HG03097 (cell line): ENCODE results near the gene POU2F1.
"Not testable (repeated sequence)": the region's sequence is repeated elsewhere in the genome, so short reads cannot be mapped to it uniquely, and the experiment has no call there.

Experiments
- ATAC-seq: cut with Tn5 transposase; IDR thresholded peaks from one replicate; pipeline ENCODE4 v1.9.1; 2021; ENCODE audit not compliant: unreplicated experiment, low FRiP score

Gene POU2F1

DNA sequence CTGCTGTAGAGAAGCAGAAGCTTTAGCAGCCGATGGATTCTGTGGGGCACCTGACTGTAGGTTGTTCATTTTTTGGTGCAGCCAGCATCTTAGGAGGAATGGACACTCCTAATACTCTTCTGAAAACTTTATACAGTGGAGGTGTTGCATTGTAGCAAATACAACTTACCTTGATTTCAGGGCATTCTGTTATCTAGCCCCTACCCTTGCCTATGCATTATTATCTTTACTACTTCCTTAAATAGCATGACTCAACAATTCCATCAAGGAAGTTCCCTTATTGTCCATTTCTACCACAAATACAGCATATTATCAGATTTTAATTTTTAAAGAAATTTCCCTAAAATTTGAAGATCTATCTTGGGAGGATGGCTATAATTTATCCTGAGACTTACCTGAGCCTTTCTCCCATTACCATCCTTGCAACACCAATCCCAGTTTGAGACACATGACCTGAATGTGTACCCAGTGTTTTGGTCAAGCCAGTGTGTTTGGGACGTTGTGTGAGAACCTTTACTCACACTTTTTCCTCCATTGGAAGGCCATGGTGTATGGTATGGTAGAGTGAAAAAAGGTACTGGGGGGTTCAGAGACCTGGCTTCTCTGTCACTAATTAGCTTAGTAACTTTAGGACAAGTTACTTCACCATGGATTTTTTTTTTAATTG is 9.2 kb downstream of the POU2F1 start:
- ATAC-seq = no peak

DNA sequence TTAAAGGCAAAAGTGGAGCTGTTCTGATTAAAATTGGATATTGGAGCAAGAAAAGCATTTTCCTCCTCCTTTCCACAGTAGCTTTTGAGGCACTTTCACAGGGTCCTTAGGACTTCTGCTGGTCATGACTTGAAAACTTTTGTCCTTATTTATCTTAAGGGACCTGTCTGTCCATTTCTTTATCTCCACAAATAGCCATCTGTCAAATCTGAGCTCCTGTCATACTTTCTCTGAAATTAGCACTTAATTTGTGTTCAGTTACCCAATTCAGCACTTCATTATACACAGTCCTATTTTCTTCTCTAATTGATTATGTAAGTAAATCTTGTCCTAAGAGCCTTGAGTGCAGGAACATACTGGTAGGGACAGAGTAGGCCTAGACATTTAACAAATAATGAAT is 9.8 kb downstream of the POU2F1 start:
- no peak for ATAC-seq

DNA sequence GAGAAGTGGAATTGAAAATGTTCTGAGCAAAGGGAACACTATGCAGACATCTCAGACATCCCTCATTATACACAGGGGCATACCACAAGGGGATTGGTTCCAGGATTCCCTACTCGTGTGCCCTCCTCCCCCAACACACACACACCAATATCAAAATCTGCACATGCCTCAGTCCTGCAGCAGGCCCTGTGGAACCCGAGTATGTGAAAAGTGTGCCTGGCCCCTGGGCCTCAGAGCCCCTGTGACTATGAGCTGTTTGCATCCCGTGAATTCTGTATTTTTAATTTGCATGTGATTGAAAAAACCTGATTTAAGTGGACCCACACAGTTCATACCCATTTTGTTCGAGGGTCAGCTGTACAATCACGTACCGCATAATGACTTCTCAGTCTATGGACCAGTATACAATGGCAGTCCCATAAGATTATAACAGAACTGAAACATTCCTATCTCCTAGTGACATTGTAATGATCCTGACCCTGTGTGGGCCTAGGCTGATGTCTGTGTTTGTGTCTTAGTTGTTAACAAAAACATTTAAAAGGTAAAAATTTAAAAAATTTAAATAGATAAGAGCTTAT is 11.3 kb downstream of the POU2F1 start:
- ATAC-seq = no peak

DNA sequence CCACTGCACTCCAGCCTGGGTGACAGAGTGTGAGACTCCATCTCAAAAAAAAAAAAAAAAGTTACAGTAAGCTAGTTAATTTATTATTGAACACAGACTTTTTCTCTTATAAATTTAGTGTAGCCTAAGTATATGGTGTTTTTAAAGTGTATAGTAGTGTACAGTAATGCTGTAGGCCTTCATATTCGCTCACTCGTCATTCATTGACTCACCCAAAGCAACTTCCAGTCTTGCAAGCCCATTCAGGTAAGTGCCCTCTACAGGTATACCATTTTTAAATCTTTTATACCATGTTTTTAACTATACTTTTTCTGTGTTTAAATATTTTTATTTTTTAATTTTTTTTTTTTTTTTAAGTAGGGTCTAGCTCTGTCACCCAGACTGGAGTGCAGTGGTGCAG is 12.1 kb downstream of the POU2F1 start:
- no peak for ATAC-seq

DNA sequence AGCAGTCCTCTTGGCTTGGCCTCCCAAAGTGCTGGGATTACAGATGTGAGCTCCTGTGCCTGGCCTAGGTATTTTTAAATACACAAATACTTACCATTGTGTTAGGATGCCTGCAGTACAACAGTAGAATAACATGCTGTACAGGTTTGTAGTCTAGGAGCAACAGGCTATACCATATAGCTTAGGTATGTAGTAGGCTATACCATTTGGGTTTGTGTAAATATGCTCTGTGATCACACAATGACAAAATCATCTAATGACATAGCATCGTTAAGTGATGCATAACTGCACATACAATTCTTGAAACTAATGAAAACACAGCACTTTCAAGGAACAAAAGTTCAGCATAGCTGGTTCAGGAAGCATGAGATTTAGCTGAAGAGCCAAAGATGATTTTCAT is 12.7 kb downstream of the POU2F1 start:
- ATAC-seq = no peak

DNA sequence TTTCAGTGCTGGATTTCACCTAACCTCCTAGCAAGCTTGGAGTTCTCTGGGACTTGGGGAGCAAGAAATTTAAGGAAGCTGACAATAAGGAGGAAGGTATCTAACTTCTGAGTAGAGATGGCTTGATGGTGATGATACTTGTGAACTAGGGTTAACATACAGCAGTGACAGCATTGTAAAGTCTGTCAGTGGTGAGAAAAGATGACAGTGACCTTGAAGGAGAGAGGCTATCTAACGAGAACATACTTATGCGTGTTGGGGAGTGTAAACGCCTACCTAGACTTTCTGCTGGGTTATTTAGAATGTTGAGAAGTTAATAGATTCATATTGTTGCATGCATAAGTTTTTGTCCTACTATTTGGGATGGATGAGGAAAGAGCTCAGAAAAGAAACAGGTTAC is 16.3 kb downstream of the POU2F1 start:
- no peak for ATAC-seq

DNA sequence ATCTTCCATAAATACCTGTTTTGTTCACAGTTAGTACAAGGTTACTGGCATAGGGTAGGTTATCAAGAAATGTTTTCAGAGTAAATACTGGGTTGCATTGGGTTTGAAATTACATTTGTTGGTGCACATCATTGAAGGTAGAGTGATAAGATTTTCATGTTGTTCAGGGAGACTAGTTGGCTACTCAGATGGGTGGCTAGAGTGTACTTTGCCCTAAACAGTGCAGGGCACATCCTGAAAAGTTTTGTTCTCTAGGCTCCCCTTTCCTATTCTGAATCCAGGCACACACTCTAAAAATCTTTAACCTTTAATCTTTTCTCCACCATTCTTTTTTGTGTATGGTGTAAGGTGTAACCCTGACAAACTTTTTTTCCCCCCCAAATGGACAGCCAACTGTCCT is 18.0 kb downstream of the POU2F1 start:
- ATAC-seq = no peak

DNA sequence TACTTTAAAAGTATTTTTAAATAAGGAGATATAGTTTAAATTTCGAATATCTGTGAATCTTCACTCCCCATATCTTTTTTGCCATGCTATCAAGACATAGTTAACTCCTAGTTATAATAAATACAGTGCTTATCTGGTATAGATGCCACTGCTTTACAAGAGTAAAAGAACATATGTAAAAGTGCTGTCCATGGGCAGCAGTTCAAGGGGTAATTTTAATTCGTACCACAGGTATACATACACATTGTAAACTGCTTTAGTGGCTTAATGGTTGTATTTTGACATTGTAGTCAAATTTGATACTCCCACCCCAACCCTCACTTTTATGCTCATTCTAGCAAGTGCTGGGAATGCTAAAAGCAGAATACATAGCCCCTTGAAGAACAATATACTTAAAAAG is 18.6 kb downstream of the POU2F1 start:
- ATAC-seq = no peak

DNA sequence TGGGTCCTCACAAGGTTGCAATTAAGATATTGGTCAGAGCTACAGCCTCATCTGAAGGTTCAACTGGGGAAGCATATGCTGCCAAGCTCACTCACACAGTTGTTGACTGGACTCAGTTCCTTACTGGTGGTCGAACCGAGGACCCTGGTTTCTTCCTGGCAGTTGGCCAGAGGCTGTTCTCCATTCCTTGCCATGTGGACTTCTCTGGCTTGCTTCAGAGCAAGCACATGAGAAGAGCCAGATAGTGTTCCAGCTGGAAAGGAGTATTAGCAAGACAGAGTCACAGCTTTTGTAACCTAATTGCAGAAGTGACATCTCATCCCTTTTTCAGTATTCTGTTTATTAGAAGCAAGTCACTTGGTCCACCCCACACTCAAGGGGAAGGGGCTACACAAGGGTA is 23.6 kb downstream of the POU2F1 start:
- ATAC-seq = no peak

DNA sequence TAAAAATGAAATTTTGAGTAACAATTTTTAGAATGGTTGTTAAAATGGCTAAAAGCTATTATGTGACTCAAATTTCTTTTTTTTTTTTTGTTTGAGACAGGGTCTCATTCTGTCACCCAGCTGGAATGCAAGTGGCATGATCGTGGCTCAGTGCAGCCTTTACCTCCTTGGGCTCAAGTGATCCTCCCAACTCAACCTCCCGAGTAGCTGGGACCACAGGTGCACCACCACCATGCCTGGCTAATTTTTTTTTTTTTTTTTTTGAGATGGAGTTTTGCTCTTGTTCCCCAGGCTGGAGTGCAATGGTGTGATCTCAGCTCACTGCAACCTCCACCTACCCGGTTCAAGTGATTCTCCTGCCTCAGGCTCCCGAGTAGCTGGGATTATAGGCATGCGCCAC is 24.5 kb downstream of the POU2F1 start:
- ATAC-seq = not testable (repeated sequence)

DNA sequence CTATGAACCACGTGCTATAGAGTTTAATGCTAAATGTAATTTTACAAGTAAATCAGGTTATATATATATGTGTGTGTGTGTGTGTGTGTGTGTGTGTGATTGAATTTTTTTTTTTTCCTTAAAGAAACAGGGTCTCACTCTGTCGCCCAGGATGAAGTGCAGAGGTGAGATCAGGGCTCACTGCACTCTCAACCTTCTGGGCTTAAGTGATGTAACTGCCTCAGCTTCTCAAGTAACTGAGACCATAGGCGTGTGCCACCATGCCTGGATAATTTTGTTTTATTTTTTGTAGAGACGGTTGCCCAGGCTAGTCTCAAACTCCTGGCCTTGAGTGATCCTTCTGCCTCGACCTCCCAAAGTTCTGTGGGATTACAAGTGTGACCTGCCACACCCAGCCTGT is 26.3 kb downstream of the POU2F1 start:
- ATAC-seq = no peak

DNA sequence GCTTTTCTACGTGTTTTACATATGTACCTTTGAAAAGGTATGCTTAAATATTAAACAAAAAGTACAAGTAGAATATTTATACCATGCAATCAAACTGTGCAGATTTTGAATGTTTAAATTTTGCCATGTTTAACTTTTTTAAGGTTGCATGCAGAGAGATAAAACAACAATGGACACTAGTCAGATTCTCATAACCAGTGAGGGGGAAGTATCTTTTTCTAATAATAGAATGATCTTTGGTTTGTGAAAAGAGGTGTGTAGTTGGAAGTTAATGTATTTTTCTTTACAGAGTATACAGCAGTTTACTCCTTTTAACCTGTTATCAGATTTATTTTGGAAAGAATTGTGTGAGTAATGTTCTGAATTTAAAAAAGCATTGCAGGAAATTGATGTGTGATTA is 27.1 kb downstream of the POU2F1 start:
- no peak for ATAC-seq

DNA sequence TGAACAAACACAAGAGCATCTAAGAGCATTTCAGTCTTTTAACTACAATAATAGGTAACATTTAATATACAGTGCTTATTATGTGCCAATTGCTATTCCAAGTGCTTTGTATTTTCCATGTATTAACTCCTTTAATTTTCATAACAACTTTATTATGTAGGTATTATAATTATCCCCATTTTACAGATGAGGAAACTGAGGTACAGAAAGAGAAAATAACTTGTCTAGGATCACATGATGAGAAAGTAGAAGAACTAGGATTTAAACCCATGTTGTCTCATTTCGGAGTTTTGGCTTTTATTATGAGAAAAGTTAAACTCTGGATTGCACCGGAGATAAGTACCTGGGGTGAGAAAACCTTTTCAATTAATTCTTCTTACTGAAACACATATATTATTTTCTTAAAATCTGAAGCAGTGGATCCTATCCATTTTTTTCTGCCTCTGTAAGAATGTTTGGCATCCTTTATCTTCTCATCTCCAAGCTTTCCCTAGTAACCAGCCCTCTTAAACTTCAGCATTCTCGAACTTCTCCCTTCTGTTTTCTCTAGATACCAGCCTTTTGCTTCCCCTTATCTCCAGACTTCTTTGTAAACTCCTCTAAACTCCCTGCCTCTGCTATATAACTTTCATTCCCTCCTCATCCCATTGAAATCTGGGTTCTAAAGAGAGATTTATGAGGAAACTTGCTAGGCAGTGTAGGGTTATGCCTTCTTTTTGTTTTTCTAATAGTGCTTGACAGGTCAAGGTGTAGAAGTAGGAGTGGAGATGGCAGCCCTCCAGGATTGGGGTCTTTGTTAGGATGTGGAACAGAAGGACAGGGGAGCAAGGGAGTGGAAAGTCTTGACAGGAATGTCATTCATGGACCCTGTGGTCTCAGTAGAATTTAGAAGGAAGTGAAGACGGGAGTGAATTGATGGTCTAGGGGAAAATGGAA is 28.3 kb downstream of the POU2F1 start:
- no peak for ATAC-seq

DNA sequence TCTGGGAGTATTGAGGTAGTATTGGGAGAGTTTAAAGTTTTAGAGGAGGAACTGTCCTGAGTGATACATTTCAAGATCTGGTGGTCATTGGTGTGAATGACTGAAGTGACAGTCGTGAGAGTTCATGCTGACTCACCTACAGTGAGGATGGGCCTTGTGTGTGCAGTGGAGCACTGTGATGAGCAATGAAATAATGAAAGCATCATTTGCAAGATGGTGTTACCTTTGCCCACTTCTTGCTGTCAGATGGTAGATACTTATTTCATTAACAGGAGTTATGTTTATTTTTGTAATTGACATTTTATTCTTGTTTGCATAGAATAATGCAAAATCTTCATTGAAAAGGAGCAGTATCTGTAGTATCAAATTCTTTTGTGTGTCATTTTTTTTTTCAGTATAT is 29.0 kb downstream of the POU2F1 start:
- no peak for ATAC-seq

DNA sequence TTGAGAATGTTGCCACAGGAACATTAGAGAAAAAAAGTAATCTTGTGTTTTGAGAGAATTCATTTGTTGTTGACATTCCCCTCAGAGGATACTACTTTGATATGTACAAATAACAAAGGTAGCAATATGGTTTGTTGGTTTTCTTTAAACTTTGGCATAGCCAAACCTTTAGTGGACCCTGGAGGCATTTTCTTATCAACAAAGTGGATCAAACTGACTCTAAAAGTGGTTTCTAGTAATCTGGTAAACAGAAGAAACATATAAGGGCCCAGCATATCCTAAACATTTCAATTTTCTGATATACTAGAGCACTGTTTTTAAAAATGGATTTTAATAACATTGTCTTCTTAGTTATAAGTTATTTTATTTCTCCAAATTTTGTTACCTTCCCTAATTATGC is 29.8 kb downstream of the POU2F1 start:
- ATAC-seq = no peak

DNA sequence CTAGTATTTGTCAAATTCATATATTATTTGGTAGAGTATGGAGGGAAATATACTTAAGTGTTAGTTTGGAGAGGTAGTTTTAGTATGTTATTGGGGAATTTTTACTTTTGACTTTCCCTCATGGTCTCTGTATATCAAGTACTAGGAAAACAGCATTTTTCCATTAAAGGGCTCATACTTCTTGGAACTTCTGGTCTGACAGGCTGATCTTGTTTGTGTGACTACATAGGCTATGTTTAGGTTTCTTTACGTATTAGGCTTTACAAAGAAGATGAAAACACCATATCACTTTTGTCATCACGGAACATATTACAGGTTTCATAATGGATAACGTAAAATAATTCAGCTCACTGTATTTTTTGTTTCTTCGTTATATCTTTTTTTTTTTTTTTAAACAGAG is 30.8 kb downstream of the POU2F1 start:
- no peak for ATAC-seq

DNA sequence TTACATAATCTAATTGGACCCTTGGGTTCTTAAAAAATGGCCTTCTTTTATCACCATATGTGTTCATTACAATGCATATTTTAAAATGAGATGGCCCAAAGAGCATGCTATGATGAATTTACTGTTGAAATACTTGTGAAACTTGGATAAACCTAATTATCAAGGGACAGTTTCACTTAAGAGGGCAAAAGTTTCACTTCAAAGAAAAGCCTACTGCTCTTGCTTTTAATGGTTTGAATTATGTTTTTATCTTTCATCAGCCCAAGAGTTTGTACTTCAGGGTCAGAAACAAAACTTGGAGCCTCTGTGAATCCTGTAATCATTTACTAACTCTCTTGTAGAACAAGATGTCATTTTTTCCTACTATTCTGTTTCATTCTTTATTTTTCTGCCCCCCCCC is 32.3 kb downstream of the POU2F1 start:
- no peak for ATAC-seq

DNA sequence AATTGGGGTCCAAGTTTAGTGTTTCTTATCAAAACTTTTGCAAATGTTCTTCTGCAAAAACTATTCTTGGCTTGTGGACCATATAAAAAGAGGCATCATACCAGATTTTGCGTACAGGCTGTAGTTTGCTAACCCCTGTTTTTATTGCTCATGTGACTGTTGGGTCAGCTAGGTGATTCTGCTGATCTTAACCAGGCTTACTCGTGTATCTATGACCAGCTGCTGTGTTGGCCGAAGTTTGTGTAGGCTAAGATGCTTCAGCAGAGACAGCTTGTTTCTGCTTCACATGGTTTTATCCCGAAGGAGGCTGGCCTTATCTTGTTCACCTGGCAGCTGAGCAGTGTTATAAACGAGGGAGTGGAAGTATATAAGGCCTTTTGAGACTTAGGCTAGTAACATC is 38.2 kb downstream of the POU2F1 start:
- ATAC-seq = no peak

DNA sequence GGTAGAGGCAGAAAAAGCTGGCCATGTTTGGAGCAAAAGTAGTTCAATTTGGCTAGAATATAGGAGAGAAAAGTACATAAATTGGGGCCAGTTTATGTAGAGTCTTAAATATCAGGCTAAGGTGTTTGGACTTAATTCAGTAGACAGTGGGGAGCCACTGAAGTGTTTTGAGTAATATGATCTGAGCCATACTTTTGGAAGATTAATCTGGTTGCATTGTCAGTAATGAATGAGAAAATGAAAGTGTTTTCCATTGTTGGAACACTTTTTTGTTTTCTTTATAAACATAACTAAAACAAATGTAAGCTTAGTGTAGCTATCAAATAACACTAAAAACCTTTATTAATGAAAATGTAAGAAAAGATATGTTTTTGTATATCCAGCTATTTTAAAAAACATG is 42.1 kb downstream of the POU2F1 start:
- no peak for ATAC-seq

DNA sequence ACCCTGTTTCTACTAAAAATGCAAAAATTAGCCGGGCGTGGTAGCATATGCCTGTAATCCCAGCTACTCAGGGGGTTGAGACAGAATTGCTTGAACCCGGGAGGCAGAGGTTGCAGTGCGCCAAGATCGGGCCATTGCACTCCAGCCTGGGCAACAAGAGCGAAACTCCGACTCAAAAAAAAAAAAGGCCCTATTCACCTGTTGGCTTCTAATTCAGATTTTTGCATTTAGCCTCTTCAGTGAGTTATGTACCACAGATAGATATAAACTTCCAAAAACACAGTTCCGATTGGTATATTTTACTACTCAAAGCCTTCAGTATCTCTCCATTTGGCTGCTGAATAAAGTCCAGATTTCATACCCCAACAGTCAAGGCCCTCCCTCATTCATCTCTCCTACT is 42.7 kb downstream of the POU2F1 start:
- no peak for ATAC-seq

DNA sequence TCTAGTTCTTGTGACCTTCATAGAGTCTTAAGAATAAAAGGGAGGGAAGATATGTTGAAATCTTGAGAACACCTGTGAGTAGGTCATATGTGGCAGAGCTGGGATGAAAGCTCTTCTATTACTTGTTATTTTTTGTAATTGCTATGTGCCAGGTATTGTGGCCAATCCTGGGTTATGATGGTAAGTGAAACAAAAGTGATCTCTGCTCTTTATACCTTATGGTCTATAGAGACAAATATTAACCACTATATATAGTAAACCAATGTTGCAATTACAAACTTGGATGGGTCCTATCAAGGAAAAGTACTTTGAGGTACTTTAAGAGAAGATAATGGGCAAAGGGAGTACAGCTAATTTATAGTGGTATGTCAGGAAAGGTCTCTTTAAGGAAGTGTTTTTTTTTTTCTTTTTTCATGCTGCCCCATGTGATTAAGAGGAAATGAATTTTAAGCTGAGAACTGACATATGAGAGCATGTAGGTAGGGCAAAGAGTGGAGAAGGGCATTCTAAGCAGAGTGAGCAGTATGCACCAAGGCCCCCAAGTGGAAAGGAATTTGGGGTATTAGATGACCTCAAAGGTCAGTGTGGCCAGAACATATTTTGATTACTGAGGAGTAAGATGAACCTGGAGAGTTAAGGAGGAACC is 43.3 kb downstream of the POU2F1 start:
- ATAC-seq = no peak
